ENCODE data around the gene KIF26A. TPM values are rescaled to one million over a fixed set of nuclear protein-coding genes. Genes with fewer than 3 reads are reported as not detected.

Gene KIF26A
- total RNA-seq, 2 donors from 2014 or later, result 3.9 to 4.7 TPM

DNA sequence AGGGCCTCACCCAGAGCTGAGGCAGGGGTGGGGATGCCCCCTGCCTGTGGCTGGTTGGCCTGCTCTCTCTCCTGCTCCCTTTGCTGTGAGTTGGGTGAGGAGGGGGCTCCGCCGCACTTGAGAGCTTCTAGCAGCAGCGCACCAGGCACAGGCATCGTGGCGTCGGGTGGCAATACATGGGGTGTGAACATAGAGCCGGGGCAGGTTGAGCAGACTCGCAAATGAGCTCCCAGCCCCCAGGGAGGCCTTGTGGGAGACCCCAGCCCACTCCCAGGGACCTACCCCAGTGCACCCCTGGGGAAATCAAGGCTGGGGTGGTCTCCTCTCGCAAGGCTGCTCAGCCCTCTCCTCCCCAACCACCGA lies 54.5 kb downstream of the KIF26A start:
- H3K4me3 Mint-ChIP-seq, result no peak overlapping the region
- no peak for ATAC-seq
- no peak for DNase-seq
- H3K27me3 Mint-ChIP-seq, result no peaks in the 10 kb centered on the region
- no peaks in the 10 kb centered on the region for H3K9me3 ChIP-seq (ENCODE audit: control insufficient read depth, low read length, poor library complexity, severe bottlenecking)
- H3K36me3 Mint-ChIP-seq (ENCODE audit: low read depth), result peaks cover 2% of the 10 kb centered on the region
- H3K4me1 Mint-ChIP-seq, result peaks cover 2% of the 10 kb centered on the region
- no peak overlapping the region for H3K27ac Mint-ChIP-seq

DNA sequence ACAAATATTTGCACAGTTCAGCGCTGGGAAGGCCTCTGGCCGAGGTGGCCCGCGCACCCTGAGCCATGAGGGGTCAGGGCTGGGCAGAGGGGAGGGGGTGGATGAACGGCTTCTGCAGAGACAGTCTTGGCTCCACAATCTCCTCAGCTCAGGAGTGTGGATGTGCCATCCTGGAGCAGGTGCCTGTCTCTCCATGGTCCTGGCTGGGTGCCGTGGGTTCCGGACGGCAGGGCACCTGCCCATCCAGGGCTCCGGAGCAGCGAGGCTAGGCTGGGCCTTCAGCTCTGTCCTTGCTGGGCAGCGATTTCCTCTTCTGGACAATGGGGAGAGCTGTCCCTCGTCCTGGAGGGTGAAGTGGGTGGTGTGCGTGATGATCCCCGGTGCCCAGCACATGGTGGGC lies 55.6 kb downstream of the KIF26A start:
- Mint-ChIP-seq H3K4me3 (no peak overlapping the region), H3K27me3 (no peaks in the 10 kb centered on the region), H3K4me1 (peaks cover 2% of the 10 kb centered on the region), H3K36me3 (ENCODE audit: low read depth) (peaks cover 2% of the 10 kb centered on the region), H3K27ac (no peak overlapping the region)
- DNase-seq (no peak), ATAC-seq (no peak)
- no peaks in the 10 kb centered on the region for H3K9me3 ChIP-seq (ENCODE audit: control insufficient read depth, low read length, poor library complexity, severe bottlenecking)

DNA sequence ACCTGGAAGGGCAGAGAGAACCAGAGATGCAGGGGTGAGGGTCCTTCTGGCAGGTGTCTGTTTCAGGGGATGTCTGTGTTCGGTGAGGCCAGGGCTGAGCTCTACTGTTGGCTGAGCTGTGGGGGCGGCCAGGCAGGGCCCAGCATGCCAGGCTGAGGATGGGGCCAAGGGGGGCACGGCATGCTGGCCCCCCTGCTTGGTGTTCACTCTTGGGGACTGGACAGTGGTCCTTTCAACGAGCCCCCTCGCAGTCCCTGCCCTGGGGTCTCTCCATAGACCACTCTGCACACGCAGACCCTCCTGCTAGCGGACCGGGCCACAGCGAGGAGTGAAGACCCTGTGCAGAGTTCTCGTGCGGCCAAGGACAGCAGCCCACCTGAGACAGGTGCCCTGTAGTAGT lies 56.3 kb downstream of the KIF26A start:
- H3K9me3 ChIP-seq (ENCODE audit: control insufficient read depth, low read length, poor library complexity, severe bottlenecking), result no peaks in the 10 kb centered on the region
- DNase-seq (no peak), ATAC-seq (no peak)
- peaks cover 2% of the 10 kb centered on the region for H3K4me1 Mint-ChIP-seq
- H3K27ac Mint-ChIP-seq, result no peak overlapping the region
- H3K36me3 Mint-ChIP-seq (ENCODE audit: low read depth), result peaks cover 2% of the 10 kb centered on the region
- no peaks in the 10 kb centered on the region for H3K27me3 Mint-ChIP-seq
- no peak overlapping the region for H3K4me3 Mint-ChIP-seq

DNA sequence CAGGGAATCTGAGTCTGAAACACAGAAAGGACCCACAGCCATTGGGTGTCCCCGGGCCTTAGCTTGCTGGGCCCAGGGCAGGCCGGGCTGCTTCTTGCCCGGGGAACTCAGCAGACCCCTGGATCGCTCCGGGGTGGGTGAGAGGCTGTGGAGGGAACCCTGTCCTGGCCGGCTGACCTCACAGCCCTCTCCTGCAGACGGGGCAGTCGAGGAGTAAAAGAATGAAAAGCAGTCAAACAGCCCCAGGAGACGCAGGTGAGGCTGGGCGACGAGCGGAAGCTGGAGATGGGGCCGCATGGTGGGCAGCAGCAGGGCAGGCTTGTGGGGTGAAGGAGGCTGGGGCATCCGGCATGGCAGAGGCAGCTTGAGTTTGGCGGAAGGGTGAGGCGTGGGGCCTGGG lies 57.0 kb downstream of the KIF26A start:
- Mint-ChIP-seq H3K4me3 (no peak overlapping the region), H3K4me1 (peaks cover 2% of the 10 kb centered on the region), H3K36me3 (ENCODE audit: low read depth) (peaks cover 2% of the 10 kb centered on the region), H3K27ac (no peak overlapping the region), H3K27me3 (no peaks in the 10 kb centered on the region)
- ATAC-seq (no peak), DNase-seq (no peak)
- H3K9me3 ChIP-seq (ENCODE audit: control insufficient read depth, low read length, poor library complexity, severe bottlenecking), result no peaks in the 10 kb centered on the region

DNA sequence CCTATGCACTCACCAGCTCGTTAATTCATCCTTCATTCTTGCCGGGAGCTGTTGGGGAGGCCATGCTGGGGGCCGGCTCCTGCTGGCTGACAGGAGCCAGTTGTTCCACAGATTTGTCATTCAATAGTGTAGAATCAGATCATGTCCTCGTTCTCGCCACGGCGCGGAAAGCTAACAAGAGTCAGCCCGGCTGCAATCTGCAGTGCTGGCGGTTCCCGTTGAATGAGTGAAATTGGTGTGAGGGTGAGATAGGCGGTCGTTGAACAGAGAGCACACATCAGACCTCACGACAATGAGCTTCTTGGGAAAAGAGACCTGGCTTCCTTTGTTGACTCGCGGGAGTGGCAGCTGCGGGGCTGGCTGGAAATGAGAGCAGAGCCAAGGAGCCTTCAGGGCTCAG lies 57.5 kb downstream of the KIF26A start:
- no peaks in the 10 kb centered on the region for H3K9me3 ChIP-seq (ENCODE audit: control insufficient read depth, low read length, poor library complexity, severe bottlenecking)
- Mint-ChIP-seq H3K27me3 (no peaks in the 10 kb centered on the region), H3K4me3 (no peak overlapping the region), H3K36me3 (ENCODE audit: low read depth) (peaks cover 2% of the 10 kb centered on the region), H3K27ac (no peak overlapping the region), H3K4me1 (peaks cover 2% of the 10 kb centered on the region)
- ATAC-seq, result no peak
- DNase-seq, result no peak

DNA sequence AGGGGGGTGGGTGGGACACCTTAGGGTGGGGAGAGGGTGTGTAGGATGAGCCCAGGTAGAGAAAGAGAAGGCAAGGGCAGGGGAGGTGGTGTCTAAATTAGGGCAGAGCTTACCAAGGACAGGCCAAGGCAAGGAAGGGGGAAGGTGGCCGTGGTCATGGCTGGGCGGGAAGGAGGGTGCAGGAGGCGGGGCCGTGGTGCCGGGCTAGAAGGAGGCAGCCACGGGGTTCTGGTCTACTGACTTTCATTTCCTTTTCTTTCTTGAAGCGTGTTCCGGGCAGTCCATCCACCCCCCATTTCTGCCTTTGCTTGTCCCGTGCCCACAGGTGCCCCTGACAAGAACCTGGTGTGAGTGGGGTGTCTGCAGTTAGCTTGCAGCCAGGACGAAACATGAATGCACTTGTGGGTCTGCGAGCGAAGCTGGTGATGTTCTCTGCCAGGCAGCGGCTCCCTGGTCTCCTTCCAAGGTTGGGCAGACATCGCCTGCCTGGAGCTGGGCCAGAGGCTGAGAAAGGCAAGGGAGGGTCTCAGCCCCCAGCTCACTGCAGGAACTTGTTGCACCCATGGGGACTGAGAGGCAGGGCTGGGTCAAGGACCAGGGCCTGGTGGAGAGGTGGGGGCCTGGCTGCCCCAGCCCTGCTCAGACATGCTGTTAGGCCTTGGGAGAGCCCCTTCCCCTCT lies 58.2 kb downstream of the KIF26A start:
- H3K27ac Mint-ChIP-seq, result no peak overlapping the region

DNA sequence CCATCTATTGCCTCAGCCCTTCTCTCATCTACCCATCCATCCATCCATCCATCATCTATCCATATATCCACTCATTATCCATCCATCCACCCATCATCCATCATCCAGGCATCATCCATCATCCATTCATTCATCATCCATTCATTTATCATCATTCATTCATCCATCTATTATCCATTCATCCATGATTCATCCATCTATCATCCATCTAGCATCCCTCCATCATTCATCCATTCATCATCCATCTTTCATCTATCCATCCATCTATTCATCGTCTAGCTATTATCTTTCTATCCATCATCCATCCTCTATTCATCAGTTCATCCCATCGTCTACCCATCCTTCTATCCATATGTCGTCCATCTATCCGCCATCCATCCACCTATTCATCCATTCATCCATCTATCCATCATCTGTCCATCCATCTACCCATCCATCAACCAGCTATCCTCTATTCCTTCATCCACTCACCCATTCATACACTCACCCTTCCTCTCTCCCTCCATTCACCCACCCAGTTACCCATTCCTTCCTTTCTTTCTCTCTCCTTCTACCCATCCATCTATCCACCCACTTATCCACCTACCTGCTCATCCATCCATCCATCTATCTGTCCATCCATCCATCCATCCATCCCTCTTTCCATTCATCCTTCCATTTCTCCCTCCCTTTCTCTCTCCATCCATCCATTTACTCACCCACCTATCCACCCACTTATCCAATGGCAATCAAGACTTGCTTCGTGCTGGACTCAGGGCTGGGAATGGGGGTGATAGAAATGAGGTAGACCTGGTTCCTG lies 59.3 kb downstream of the KIF26A start:
- no peak for ATAC-seq

More for the DNA sequence above, 58.2 kb downstream of the KIF26A start:
- DNase-seq, result no peak
- H3K4me1 Mint-ChIP-seq, result peaks cover 2% of the 10 kb centered on the region
- H3K4me3 Mint-ChIP-seq, result no peak overlapping the region
- no peaks in the 10 kb centered on the region for H3K27me3 Mint-ChIP-seq
- no peaks in the 10 kb centered on the region for H3K9me3 ChIP-seq (ENCODE audit: control insufficient read depth, low read length, poor library complexity, severe bottlenecking)
- peaks cover 2% of the 10 kb centered on the region for H3K36me3 Mint-ChIP-seq (ENCODE audit: low read depth)
- no peak for ATAC-seq

DNA sequence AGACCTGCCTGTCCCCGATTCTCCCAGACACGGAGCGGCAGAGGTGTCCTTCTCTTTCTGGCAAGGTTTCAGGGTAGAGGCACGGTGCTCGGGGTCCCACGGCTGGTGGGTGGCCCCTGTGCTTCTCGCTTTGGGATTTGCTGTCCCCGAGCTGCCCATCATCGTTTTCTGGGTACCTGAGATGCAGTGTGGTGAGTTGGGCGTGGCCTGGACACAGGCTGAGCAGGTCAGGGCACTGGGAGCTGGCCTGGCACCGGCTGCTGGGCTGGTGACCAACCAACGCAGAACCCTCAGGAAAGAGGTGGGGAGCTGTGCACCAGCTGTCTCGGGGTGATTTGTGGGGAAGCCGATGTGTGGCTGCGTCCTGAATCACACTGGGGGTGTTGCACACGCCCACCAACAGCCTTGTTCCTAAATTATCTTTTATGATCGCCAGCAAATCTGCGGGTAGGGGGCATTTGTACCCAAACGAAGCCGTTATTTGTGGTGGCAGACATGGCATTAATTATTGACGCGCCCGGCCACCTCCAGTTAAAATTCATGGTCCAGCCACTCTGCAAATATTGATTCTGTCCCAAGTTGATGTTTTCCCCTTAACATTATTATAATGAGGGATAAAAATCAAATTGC lies 61.0 kb downstream of the KIF26A start:
- H3K36me3 Mint-ChIP-seq (ENCODE audit: low read depth), result peaks cover 2% of the 10 kb centered on the region
- DNase-seq, result no peak

More for the DNA sequence above, 59.3 kb downstream of the KIF26A start:
- peaks cover 2% of the 10 kb centered on the region for H3K36me3 Mint-ChIP-seq (ENCODE audit: low read depth)
- H3K4me3 Mint-ChIP-seq, result no peak overlapping the region
- no peaks in the 10 kb centered on the region for H3K27me3 Mint-ChIP-seq
- H3K27ac Mint-ChIP-seq, result no peak overlapping the region
- H3K4me1 Mint-ChIP-seq, result peaks cover 2% of the 10 kb centered on the region
- DNase-seq, result no peak
- no peaks in the 10 kb centered on the region for H3K9me3 ChIP-seq (ENCODE audit: control insufficient read depth, low read length, poor library complexity, severe bottlenecking)

DNA sequence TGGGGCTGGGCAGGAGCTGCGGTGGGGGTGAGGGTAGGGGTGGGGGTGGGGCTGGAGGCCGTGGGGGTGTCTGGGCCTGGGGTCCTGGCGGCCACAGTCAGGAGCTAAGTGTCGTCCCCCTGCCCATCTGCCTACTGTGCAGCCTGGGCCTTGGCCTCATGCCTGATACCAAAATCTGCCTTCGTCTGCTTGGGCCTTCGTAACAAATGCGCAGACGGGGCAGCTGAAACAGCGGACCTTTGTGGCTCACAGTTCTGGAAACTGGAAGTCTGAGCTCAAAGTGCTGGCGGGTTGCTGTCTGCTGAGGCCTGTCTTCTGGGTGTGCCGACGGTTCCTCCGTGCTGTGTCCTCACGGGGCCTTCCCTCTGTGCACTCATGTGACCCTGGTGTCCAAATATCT lies 61.7 kb downstream of the KIF26A start:
- no peaks in the 10 kb centered on the region for H3K36me3 Mint-ChIP-seq (ENCODE audit: low read depth)
- no peaks in the 10 kb centered on the region for H3K4me1 Mint-ChIP-seq
- H3K9me3 ChIP-seq (ENCODE audit: control insufficient read depth, low read length, poor library complexity, severe bottlenecking), result no peaks in the 10 kb centered on the region
- ATAC-seq (no peak), DNase-seq (no peak)
- H3K4me3 Mint-ChIP-seq, result no peak overlapping the region
- H3K27me3 Mint-ChIP-seq, result no peaks in the 10 kb centered on the region
- H3K27ac Mint-ChIP-seq, result no peak overlapping the region

More for the DNA sequence above, 61.0 kb downstream of the KIF26A start:
- peaks cover 1% of the 10 kb centered on the region for H3K4me1 Mint-ChIP-seq
- H3K27ac Mint-ChIP-seq, result no peak overlapping the region
- no peak overlapping the region for H3K4me3 Mint-ChIP-seq
- no peaks in the 10 kb centered on the region for H3K27me3 Mint-ChIP-seq
- no peaks in the 10 kb centered on the region for H3K9me3 ChIP-seq (ENCODE audit: control insufficient read depth, low read length, poor library complexity, severe bottlenecking)
- no peak for ATAC-seq

DNA sequence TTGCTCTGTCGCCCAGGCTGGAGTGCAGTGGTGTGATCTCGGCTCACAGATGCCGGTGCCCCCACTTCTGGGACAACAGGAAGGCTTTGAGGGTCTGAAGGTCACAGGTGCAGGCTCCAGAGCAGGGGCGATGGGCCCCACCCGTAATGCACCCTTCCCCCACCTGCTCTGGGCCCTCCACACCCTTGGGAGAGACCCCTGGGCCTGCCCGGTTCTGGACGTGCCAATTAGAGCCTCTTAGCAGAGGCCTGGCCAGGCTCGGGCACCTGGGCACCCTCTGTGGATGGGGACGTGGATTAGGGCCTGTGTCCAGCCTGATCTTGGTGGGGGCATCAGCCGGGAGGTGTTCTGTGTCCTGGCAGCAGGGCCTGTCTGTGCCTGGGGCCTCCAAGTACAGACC lies 62.2 kb downstream of the KIF26A start:
- ATAC-seq (no peak), DNase-seq (no peak)
- Mint-ChIP-seq H3K36me3 (ENCODE audit: low read depth) (no peaks in the 10 kb centered on the region), H3K4me1 (no peaks in the 10 kb centered on the region), H3K27ac (no peak overlapping the region), H3K4me3 (no peak overlapping the region), H3K27me3 (no peaks in the 10 kb centered on the region)
- no peaks in the 10 kb centered on the region for H3K9me3 ChIP-seq (ENCODE audit: control insufficient read depth, low read length, poor library complexity, severe bottlenecking)

DNA sequence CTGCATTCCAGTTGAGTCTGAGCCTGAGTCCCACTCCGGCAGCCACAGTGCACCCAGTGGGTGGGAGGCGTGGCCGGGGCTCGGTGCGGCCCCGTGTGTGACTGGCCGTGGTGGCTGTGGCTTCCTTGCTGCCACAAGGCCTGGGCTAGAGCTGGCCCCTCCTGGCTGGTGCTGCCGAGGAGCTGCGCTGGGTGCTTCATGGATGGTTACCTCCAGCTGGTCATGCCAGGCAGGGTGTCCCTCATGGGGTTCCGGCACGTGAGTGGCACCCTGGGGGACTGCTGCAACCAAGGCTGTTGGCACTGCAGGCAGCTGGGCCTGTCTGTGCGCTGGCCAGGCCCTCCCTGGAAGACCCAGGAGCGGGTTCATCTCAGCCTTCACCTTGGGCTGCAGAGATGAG lies 62.7 kb downstream of the KIF26A start:
- Mint-ChIP-seq H3K4me3 (no peak overlapping the region), H3K4me1 (no peaks in the 10 kb centered on the region), H3K36me3 (ENCODE audit: low read depth) (no peaks in the 10 kb centered on the region), H3K27me3 (no peaks in the 10 kb centered on the region), H3K27ac (no peak overlapping the region)
- DNase-seq (no peak), ATAC-seq (no peak)
- H3K9me3 ChIP-seq (ENCODE audit: control insufficient read depth, low read length, poor library complexity, severe bottlenecking), result no peaks in the 10 kb centered on the region

DNA sequence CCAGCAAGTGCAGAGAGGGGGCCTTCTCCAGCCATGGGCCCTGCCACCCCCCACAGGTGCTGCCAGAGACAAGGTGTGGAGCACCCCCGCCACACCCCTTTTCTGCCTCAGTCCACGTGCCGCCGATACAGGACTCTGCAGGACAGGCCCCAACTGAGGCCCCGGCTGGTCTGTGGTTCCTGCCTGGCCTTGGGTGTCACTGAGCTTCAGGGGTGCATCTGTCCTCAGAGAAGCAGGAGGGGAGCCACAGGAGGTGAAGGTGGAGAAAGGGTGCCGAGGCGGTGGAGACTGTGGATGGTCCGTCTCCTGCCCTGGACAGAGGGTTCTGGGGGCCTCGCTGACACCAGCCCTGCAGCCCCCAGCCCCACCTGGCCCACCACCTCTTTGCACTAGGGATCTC lies 63.1 kb downstream of the KIF26A start:
- Mint-ChIP-seq H3K27me3 (no peaks in the 10 kb centered on the region), H3K4me1 (no peaks in the 10 kb centered on the region), H3K27ac (no peak overlapping the region), H3K36me3 (ENCODE audit: low read depth) (no peaks in the 10 kb centered on the region), H3K4me3 (no peak overlapping the region)
- H3K9me3 ChIP-seq (ENCODE audit: control insufficient read depth, low read length, poor library complexity, severe bottlenecking), result no peaks in the 10 kb centered on the region
- ATAC-seq, result no peak
- DNase-seq, result no peak

DNA sequence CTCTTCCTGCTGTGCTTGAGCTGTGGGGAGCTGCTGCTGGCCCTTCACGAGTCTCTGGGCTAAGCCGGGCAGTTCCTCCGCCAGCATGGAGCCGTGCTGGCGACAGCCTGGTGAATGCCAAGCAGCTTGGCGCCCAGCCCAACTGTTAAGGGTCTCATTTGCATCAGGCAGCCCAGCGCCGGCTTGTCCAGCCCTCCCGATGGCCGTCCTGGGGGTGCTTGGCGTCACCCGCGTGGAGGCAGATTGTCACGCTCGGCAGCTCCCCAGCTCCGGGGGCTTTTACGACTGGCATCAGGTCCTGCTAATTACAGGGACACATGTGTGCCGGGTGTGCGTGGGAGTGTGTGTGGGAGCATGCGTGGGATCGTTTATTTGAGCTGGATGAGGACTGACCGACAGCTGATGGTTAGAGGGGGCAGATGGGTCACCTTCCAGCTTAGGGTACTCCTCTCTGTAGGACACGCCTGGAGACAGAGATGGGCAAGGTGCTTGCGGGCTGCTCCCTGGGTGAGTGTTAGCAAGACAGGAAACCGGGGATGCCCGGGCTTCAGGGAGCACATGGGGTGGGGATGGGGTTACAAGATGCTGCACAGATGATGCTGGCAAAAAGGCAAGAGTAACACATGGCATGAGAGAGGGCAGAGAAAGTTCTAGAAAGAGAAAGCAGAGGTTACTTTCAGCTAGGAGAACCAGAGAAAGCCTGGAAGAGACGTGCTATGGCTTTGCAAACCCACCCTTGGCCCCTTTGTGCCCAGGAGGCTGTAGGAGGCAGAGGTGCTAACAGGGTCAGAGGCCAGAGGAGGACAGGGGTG lies 64.1 kb downstream of the KIF26A start:
- ATAC-seq (no peak), DNase-seq (no peak)
- Mint-ChIP-seq H3K27me3 (no peaks in the 10 kb centered on the region), H3K4me3 (no peak overlapping the region), H3K27ac (no peak overlapping the region), H3K36me3 (ENCODE audit: low read depth) (no peaks in the 10 kb centered on the region), H3K4me1 (no peaks in the 10 kb centered on the region)
- H3K9me3 ChIP-seq (ENCODE audit: control insufficient read depth, low read length, poor library complexity, severe bottlenecking), result no peaks in the 10 kb centered on the region

Measured in T-helper 17 cell (primary cell).